GM12878 (cell line): ENCODE results near the gene SUZ12. TPM values are rescaled to one million over a fixed set of nuclear protein-coding genes. Genes with fewer than 3 reads are reported as not detected.
"Not testable (repeated sequence)": the region's sequence is repeated elsewhere in the genome, so short reads cannot be mapped to it uniquely, and the experiment has no call there.

Experiments
- ATAC-seq: fragments of 200-7000 bp; cut with Tn5 transposase; 3 replicates; pipeline ENCODE4 v1.9.1; 2020; ENCODE audit warnings: mild to moderate bottlenecking, moderate library complexity
- BruUV-seq: library from RNA; stranded (reverse); fragments of 400-500 nt; replicated peaks from 2 replicates; lab custom pipeline; 2021; lab: Mats Ljungman, UMichigan
- CTCF ChIA-PET: fragments of 300-600 bp; sonication (Branson Sonifier 250); formaldehyde crosslinking; extraction: SDS; loops from one replicate; lab custom pipeline; 2021; ENCODE audit warnings: inconsistent platforms; lab: Yijun Ruan, JAX
- POLR2A ChIA-PET: fragments of 350-600 bp; formaldehyde crosslinking; extraction: SDS; loops from one replicate; lab custom pipeline; 2021; ENCODE audit warnings: inconsistent platforms; lab: Charles Lee
- RAD21 ChIA-PET: fragments of 300-600 bp; sonication (Branson Sonifier 250); formaldehyde crosslinking; loops from one replicate; lab custom pipeline; 2023; ENCODE audit warnings: antibody characterized with exemption; ENCODE audit not compliant: unreplicated experiment; lab: Charles Lee
- SMC1A ChIA-PET: fragments of 300-600 bp; sonication (Branson Sonifier 250); formaldehyde crosslinking; loops from one replicate; lab custom pipeline; 2023; ENCODE audit not compliant: unreplicated experiment, uncharacterized antibody; lab: Charles Lee
- DNase-seq: peaks from one replicate; pipeline ENCODE4 v3.0.0-alpha.2; 2011; ENCODE audit warnings: low read depth, low spot score
- FAIRE-seq: peaks from 3 replicates; lab custom pipeline; 2011; peaks lifted over from hg19 to GRCh38; lab: Jason Lieb, UNC
- H2AFZ ChIP-seq: 2 replicates; pipeline ENCODE4 v1.6.0; 2011; ENCODE audit warnings: low read depth, low read length, control low read depth; ENCODE audit not compliant: control insufficient read depth
- H3K27ac ChIP-seq: 2 replicates; pipeline ENCODE4 v1.5.1; 2011; ENCODE audit warnings: control low read depth; ENCODE audit not compliant: control insufficient read depth, insufficient read depth
- H3K27me3 ChIP-seq, 2 experiments: replicated peaks in 1 of 2; 2 replicates each; pipeline versions ENCODE4 v1.6.0 to v1.6.1; 2011; ENCODE audit warnings: low read length in 1 of 2; ENCODE audit not compliant: control insufficient read depth in 2 of 2, insufficient read depth in 2 of 2
- H3K36me3 ChIP-seq, 2 experiments: 2 replicates each; pipeline ENCODE4 v1.5.1; 2011; ENCODE audit warnings: low read length in 1 of 2; ENCODE audit not compliant: control insufficient read depth in 2 of 2, insufficient read depth in 2 of 2
- H3K4me1 ChIP-seq: 2 replicates; pipeline ENCODE4 v1.6.1; 2011; ENCODE audit warnings: mild to moderate bottlenecking, low read length, moderate library complexity, mixed read lengths; ENCODE audit not compliant: control insufficient read depth, insufficient read depth
- H3K4me2 ChIP-seq: 2 replicates; pipeline ENCODE4 v1.6.0; 2011; ENCODE audit warnings: control low read depth; ENCODE audit not compliant: control insufficient read depth, insufficient read depth
- H3K4me3 ChIP-seq: fragments of 200-600 bp; sonication (generic); 2 replicates; pipeline ENCODE4 v1.5.1; 2016
- H3K79me2 ChIP-seq: 2 replicates; pipeline ENCODE4 v1.6.0; 2011; ENCODE audit warnings: low read length; ENCODE audit not compliant: control insufficient read depth, insufficient read depth
- H3K9ac ChIP-seq: 2 replicates; pipeline ENCODE4 v1.8.0; 2011; ENCODE audit warnings: low read length, control low read depth, mixed read lengths; ENCODE audit not compliant: control insufficient read depth, insufficient read depth
- H3K9me3 ChIP-seq: replicated peaks from 3 replicates; pipeline ENCODE4 v1.5.1; 2011; ENCODE audit warnings: mild to moderate bottlenecking, low read length; ENCODE audit not compliant: control insufficient read depth, insufficient read depth
- H4K20me1 ChIP-seq: 2 replicates; pipeline ENCODE4 v1.6.0; 2011; ENCODE audit not compliant: control insufficient read depth, insufficient read depth
- CREB1 ChIP-seq: IDR thresholded peaks from 2 replicates; pipeline ENCODE4 v1.6.1; 2012; ENCODE audit warnings: low read depth, mild to moderate bottlenecking, inconsistent platforms
- WGBS: methylation state at CpG from one replicate; pipeline ENCODE4 v1.1.6; 2016; ENCODE audit warnings: low lambda C conversion rate; ENCODE audit not compliant: insufficient replicate concordance, insufficient coverage; ENCODE audit errors: missing lambda C conversion rate; 5-methylcytosine and 5-hydroxymethylcytosine counted together
- in situ Hi-C: fragments of 300-500 bp; cut with MboI; formaldehyde crosslinking; loops from 9 replicates; pipeline ENCODE4 v1.14.3; 2018; ENCODE audit warnings: mixed read lengths
- intact Hi-C: fragments of 100-400 bp; cut with micrococcal nuclease; formaldehyde crosslinking; loops from one replicate; pipeline ENCODE4 v1.14.2; 2022; ENCODE audit not compliant: unreplicated experiment
- polyA plus RNA-seq, 11 experiments: library from polyadenylated mRNA; depleted of rRNA in 4 of 11; unstranded in 6 of 11; stranded (reverse) in 5 of 11; fragments of >200 nt; fragmentation: Nextera tagmentation in 4 of 11; fragmentation: Illumina TruSeq in 1 of 11; extraction: Ambion mirVana in 4 of 11; extraction: Trizol in 1 of 11; gene quantifications; 1 replicate in 1 of 11; 2 replicates in 10 of 11; pipeline versions ENCODE4 v1.2.1 to v1.2.3, GENCODE V29; 2011 to 2016; ENCODE audit warnings: inconsistent platforms in 2 of 11, missing spikeins in 2 of 11, low read depth in 1 of 11
- total RNA-seq, 4 experiments: library from RNA; depleted of rRNA in 3 of 4; stranded (reverse); fragments of >200 nt in 3 of 4; fragmentation: Illumina TruSeq in 1 of 4; extraction: Trizol in 1 of 4; gene quantifications; 2 replicates each; pipeline versions ENCODE4 v1.2.1 to v1.2.3, GENCODE V29; 2013 to 2021

SUZ12 gene
- total and polyA plus RNA-seq, 10 of the 15 experiments (the other 5 are each of a cell fraction or from before 2014, with no cell fraction given): 19.2 to 69.2 (median 34.5) TPM

DNA sequence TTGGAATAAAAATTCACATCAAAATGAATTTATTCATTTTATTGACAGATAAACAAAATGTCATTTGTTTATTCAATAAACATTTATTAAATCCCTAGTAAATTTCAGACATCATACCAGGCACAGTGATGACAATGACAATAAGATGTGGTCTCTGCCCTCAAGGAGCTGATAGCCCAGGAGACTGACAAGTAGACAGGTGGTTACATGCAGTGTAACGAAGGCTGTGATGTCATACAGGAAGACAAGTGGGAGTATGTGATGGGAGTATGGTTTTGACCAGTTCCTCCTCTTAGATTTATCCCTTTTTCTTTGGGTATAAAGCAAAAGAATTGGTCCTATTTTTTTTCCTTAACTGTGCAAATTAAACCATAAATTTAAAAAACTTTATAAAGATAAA, 97.0 kb downstream of the SUZ12 start:
- CTCF ChIA-PET: not testable (repeated sequence)

GRCh38 chr17:32040246-32040645, 103.4 kb downstream of the SUZ12 start:
- H3K27me3 ChIP-seq, H3K79me2 ChIP-seq, H3K27ac ChIP-seq, H4K20me1 ChIP-seq, H2AFZ ChIP-seq, SMC1A ChIA-PET, RAD21 ChIA-PET, in situ Hi-C loops, intact Hi-C loops, POLR2A ChIA-PET, H3K4me1 ChIP-seq, H3K36me3 ChIP-seq, H3K9me3 ChIP-seq, CTCF ChIA-PET, DNase-seq, BruUV-seq, ATAC-seq, H3K4me3 ChIP-seq, H3K9ac ChIP-seq, H3K4me2 ChIP-seq, FAIRE-seq: not testable (repeated sequence)
- WGBS: 90% methylated on average over 17 of the region's 17 CpGs

More for the DNA sequence above, 97.0 kb downstream of the SUZ12 start:
- SMC1A ChIA-PET, H3K4me2 ChIP-seq, H3K9ac ChIP-seq, H2AFZ ChIP-seq, intact Hi-C loops, H3K27ac ChIP-seq, H3K36me3 ChIP-seq, H3K79me2 ChIP-seq, H3K4me1 ChIP-seq, POLR2A ChIA-PET, BruUV-seq: not testable (repeated sequence)
- TF ChIP-seq CREB1: peak; percentile 14; the same call in 1 of the 2 replicates
- TF ChIP-seq, all 136 proteins: peak for 1; not testable (repeated sequence) for 135
- H3K4me3 ChIP-seq, H3K27me3 ChIP-seq, H3K9me3 ChIP-seq, in situ Hi-C loops, RAD21 ChIA-PET, FAIRE-seq, H4K20me1 ChIP-seq, ATAC-seq, DNase-seq: not testable (repeated sequence)
- 8% methylated on average over 1 of the region's 1 CpG for WGBS

DNA sequence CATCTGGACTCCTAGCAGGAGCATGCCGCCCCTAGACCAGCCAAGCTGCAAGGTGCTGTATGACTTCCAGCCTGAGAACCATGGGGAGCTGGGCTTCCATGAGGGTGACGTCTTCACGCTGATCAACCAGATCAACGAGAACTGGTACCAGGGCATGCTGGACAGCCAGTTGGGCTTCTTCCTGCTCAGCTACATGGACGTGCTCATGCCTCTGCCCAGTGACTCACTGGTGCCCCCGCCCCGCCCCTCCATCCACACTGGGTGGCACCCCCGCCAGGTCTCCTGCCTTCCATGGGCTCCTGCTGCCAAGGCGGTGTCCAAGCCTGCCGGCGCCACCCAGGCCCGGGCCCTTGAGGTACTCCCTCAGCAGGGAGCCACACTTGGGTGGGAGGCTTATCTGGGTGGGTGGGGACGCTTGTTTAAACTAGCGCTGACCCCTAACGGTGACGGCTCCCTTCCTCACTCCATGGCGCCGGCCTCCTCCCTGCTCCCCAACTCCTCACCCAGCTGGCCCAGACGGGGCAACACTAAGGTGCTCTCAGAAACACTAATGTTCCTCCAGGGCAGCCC, 104.6 kb downstream of the SUZ12 start:
- H3K4me2 ChIP-seq, H3K9ac ChIP-seq, SMC1A ChIA-PET, ATAC-seq, H4K20me1 ChIP-seq, H3K4me3 ChIP-seq, H3K27me3 ChIP-seq, H3K9me3 ChIP-seq, H3K79me2 ChIP-seq, RAD21 ChIA-PET, DNase-seq, in situ Hi-C loops, H2AFZ ChIP-seq, BruUV-seq, FAIRE-seq, intact Hi-C loops, H3K4me1 ChIP-seq, H3K36me3 ChIP-seq, H3K27ac ChIP-seq, POLR2A ChIA-PET: not testable (repeated sequence)
- 92% methylated on average over 16 of the region's 19 CpGs for WGBS
- CTCF ChIA-PET: interaction anchor here (0.6 kb wide), 1 partner anchor 269 kb away, joined by 3 read pairs; no protein-coding TSS in a partner anchor

GRCh38 chr17:32042266-32042665, 105.5 kb downstream of the SUZ12 start:
- CTCF ChIA-PET, H3K9me3 ChIP-seq, SMC1A ChIA-PET, ATAC-seq, H2AFZ ChIP-seq, H4K20me1 ChIP-seq, FAIRE-seq, H3K79me2 ChIP-seq, H3K27ac ChIP-seq, in situ Hi-C loops, intact Hi-C loops, RAD21 ChIA-PET, H3K36me3 ChIP-seq, H3K4me1 ChIP-seq, DNase-seq, POLR2A ChIA-PET, H3K9ac ChIP-seq, H3K4me2 ChIP-seq, H3K27me3 ChIP-seq, H3K4me3 ChIP-seq, BruUV-seq: not testable (repeated sequence)
- WGBS: 100% methylated on average over 3 of the region's 11 CpGs
